Activated CD4-positive, alpha-beta T cell treated with anti-CD3 and anti-CD28 coated beads, Interleukin-2, Interleukin-4, amounts not matched to agents 100 ng/mL and 50 ng/mL, durations not matched to agents 16 hours and 8 hours (primary cell): ENCODE measurements around the gene RAD51B.

Experiments used
- DNase-seq: peaks from one replicate; pipeline ENCODE4 v3.0.0-alpha.2; 2020; ENCODE audit warnings: low spot score

Gene RAD51B

GRCh38 chr14:68510201-68511128, 690.9 kb downstream of the RAD51B start:
- no peak for DNase-seq

GRCh38 chr14:68511129-68512047, 691.8 kb downstream of the RAD51B start:
- no peak for DNase-seq

GRCh38 chr14:68512088-68512487, 692.5 kb downstream of the RAD51B start:
- DNase-seq = no peak

GRCh38 chr14:68513137-68513536, 693.6 kb downstream of the RAD51B start:
- DNase-seq = no peak

- DNase-seq = no peak
Observed at GRCh38 chr14:68513838-68514607, 694.4 kb downstream of the RAD51B start.

- no peak for DNase-seq
Observed at GRCh38 chr14:68514608-68515194, 695.1 kb downstream of the RAD51B start.

- no peak for DNase-seq
Observed at GRCh38 chr14:68516342-68516741, 696.8 kb downstream of the RAD51B start.

GRCh38 chr14:68518166-68518565, 698.6 kb downstream of the RAD51B start:
- DNase-seq = no peak

GRCh38 chr14:68518761-68519670, 699.4 kb downstream of the RAD51B start:
- DNase-seq = no peak

- DNase-seq = no peak
Observed at GRCh38 chr14:68519671-68520187, 700.1 kb downstream of the RAD51B start.

GRCh38 chr14:68520637-68521556, 701.3 kb downstream of the RAD51B start:
- DNase-seq = no peak

GRCh38 chr14:68521557-68521901, 702.0 kb downstream of the RAD51B start:
- DNase-seq = no peak

- DNase-seq = no peak
Observed at GRCh38 chr14:68521961-68522509, 702.5 kb downstream of the RAD51B start.

- no peak for DNase-seq
Observed at GRCh38 chr14:68522510-68523325, 703.1 kb downstream of the RAD51B start.

GRCh38 chr14:68523326-68523610, 703.7 kb downstream of the RAD51B start:
- DNase-seq = no peak

GRCh38 chr14:68523989-68524725, 704.6 kb downstream of the RAD51B start:
- no peak for DNase-seq

GRCh38 chr14:68525516-68525915, 705.9 kb downstream of the RAD51B start:
- no peak for DNase-seq
